ENCODE results near the gene SLC39A8. TPM values are rescaled to one million over a fixed set of nuclear protein-coding genes. Genes with fewer than 3 reads are reported as not detected.

Gene SLC39A8
- total and polyA plus RNA-seq, 4 donors: 14.6 to 50.5 (median 22.6) TPM

DNA sequence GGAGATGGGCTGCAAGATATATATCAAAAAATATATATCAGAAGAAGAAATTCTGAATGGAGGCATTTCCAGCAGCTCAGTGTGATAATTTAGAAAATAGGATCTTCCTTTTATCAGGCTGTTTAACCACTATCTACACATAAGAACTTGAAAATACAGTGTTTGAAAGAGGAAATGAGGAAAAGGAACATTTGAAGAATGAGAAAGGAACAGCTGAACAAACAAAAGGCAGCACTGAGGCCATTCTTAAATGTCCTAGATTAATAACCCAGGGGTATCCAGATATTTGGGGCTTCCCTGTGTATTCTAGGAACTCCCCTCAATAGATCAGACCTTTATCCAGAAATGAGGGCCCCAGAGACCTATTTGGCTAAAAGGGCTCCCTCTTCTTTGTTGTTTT, 4.1 kb downstream of the SLC39A8 start (continued):
- TF ChIP-seq REST (IDR thresholded peaks at IDR 0.05): no peak

GRCh38 chr4:102339018-102339417, 6.3 kb downstream of the SLC39A8 start:
- Histone ChIP-seq H3K36me3 (ENCODE audit: control insufficient read depth in 4 of 4, insufficient read depth in 3 of 4, low read depth in 1 of 4, low read length in 3 of 4) (no peaks in the 10 kb centered on the region), H3K27me3 (ENCODE audit: control insufficient read depth in 4 of 4, insufficient read depth in 4 of 4, low read length in 3 of 4) (no peaks in the 10 kb centered on the region), H3K9ac (ENCODE audit: low read depth in 1 of 2, low read length in 2 of 2) (no peak overlapping the region), H3K27ac (ENCODE audit: low read depth in 1 of 2, low read length in 2 of 2) (no peak overlapping the region), H3K4me3 (ENCODE audit: low read depth in 1 of 3, low read length in 3 of 3) (no peak overlapping the region), H3K4me1 (ENCODE audit: control insufficient read depth in 4 of 4, insufficient read depth in 4 of 4, low read length in 3 of 4) (peaks cover 0 to 14% (median 8%) of the 10 kb centered on the region in 4 donors), H3K9me3 (ENCODE audit: control insufficient read depth in 4 of 4, low read length in 3 of 4) (no peaks in the 10 kb centered on the region)
- 90% methylated on average over 1 of the region's 1 CpG for WGBS
- DNase-seq (ENCODE audit: low spot score): no peak
- no peak for TF ChIP-seq TAF1 (conservative IDR thresholded peaks at IDR 0.05)
- TF ChIP-seq RAD21 (IDR thresholded peaks at IDR 0.05): no peak
- no peak for TF ChIP-seq HNF4A (conservative IDR thresholded peaks at IDR 0.05)
- TF ChIP-seq JUND (IDR thresholded peaks at IDR 0.05): no peak
- no peak for TF ChIP-seq REST (IDR thresholded peaks at IDR 0.05)
- no peak for TF ChIP-seq NR2F2 (IDR thresholded peaks at IDR 0.05)
- no peak for TF ChIP-seq MAX (IDR thresholded peaks at IDR 0.05)
- no peak for TF ChIP-seq HNF4G (IDR thresholded peaks at IDR 0.05)
- TF ChIP-seq RXRA (IDR thresholded peaks at IDR 0.05): no peak
- no peak for TF ChIP-seq GABPA (IDR thresholded peaks at IDR 0.05 in 1 of 2, conservative IDR thresholded peaks at IDR 0.05 in 1 of 2)
- no peak for TF ChIP-seq FOXA1 (IDR thresholded peaks at IDR 0.05)
- TF ChIP-seq, protein P1, sequence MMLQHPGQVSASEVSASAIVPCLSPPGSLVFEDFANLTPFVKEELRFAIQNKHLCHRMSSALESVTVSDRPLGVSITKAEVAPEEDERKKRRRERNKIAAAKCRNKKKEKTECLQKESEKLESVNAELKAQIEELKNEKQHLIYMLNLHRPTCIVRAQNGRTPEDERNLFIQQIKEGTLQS (IDR thresholded peaks at IDR 0.05): no peak
- TF ChIP-seq YY1 (IDR thresholded peaks at IDR 0.05): no peak
- TF ChIP-seq CTCF (IDR thresholded peaks at IDR 0.05; ENCODE audit: low read depth, low read length, missing input control): no peak
- no peak for TF ChIP-seq SP1 (IDR thresholded peaks at IDR 0.05)
- no peak for TF ChIP-seq EGR1 (IDR thresholded peaks at IDR 0.05; ENCODE audit: low read depth in 2 of 2)
- TF ChIP-seq FOXA2 (IDR thresholded peaks at IDR 0.05): no peak
